Trophoblast cell (in vitro differentiated cells and primary cell): ENCODE measurements around the gene ARFIP1.

Source experiments
- DNase-seq, 2 donors: peaks; one replicate each; pipeline ENCODE4 v3.0.0-alpha.2; 2016
- H2AFZ ChIP-seq: 2 replicates; pipeline ENCODE4 v1.6.1; 2013; ENCODE audit warnings: low read length, moderate library complexity, mild to moderate bottlenecking; ENCODE audit not compliant: insufficient read depth, poor library complexity
- H2AK5ac ChIP-seq: 2 replicates; pipeline ENCODE4 v1.6.1; 2013; ENCODE audit warnings: mild to moderate bottlenecking, low read length
- H2BK120ac ChIP-seq: 2 replicates; pipeline ENCODE4 v1.6.1; 2013; ENCODE audit warnings: low read length, mild to moderate bottlenecking, moderate library complexity; ENCODE audit not compliant: insufficient read depth, poor library complexity
- H2BK12ac ChIP-seq: 2 replicates; pipeline ENCODE4 v1.6.1; 2013; ENCODE audit warnings: mild to moderate bottlenecking, low read length, moderate library complexity
- H2BK5ac ChIP-seq: 2 replicates; pipeline ENCODE4 v1.6.1; 2013; ENCODE audit warnings: low read length, low read depth, moderate library complexity, mild to moderate bottlenecking; ENCODE audit not compliant: poor library complexity
- H3K14ac ChIP-seq: 2 replicates; pipeline ENCODE4 v1.6.1; 2013; ENCODE audit warnings: mild to moderate bottlenecking, low read length
- H3K18ac ChIP-seq: 2 replicates; pipeline ENCODE4 v1.6.1; 2013; ENCODE audit warnings: mild to moderate bottlenecking, low read length
- H3K23ac ChIP-seq: 2 replicates; pipeline ENCODE4 v1.6.1; 2013; ENCODE audit warnings: low read length
- H3K27ac ChIP-seq: 2 replicates; pipeline ENCODE4 v1.5.1; 2013; ENCODE audit warnings: low read depth, mild to moderate bottlenecking, inconsistent platforms, low read length, moderate library complexity
- H3K27me3 ChIP-seq: 2 replicates; pipeline ENCODE4 v1.6.1; 2013; ENCODE audit warnings: inconsistent platforms, mild to moderate bottlenecking, low read length, moderate library complexity; ENCODE audit not compliant: insufficient read depth
- H3K36me3 ChIP-seq, 2 experiments: 1 replicate in 1 of 2; 2 replicates in 1 of 2; pipeline ENCODE4 v1.6.1; 2013; ENCODE audit warnings: low read length in 2 of 2, mild to moderate bottlenecking in 2 of 2, moderate library complexity in 1 of 2; ENCODE audit not compliant: insufficient read depth in 2 of 2, control insufficient read depth in 1 of 2
- H3K4ac ChIP-seq: 2 replicates; pipeline ENCODE4 v1.6.1; 2013; ENCODE audit warnings: low read depth, mild to moderate bottlenecking, low read length, moderate library complexity
- H3K4me1 ChIP-seq, 2 experiments: 1 replicate in 1 of 2; 2 replicates in 1 of 2; pipeline ENCODE4 v1.6.1; 2013; ENCODE audit warnings: low read length in 2 of 2, mild to moderate bottlenecking in 2 of 2, moderate library complexity in 1 of 2; ENCODE audit not compliant: insufficient read depth in 2 of 2, control insufficient read depth in 1 of 2
- H3K4me2 ChIP-seq: 2 replicates; pipeline ENCODE4 v1.6.1; 2013; ENCODE audit warnings: inconsistent platforms, mild to moderate bottlenecking, low read length, moderate library complexity
- H3K4me3 ChIP-seq: 2 replicates; pipeline ENCODE4 v1.5.1; 2013; ENCODE audit warnings: mild to moderate bottlenecking, low read depth, low read length, inconsistent platforms
- H3K79me1 ChIP-seq: one replicate; pipeline ENCODE4 v1.6.1; 2013; ENCODE audit warnings: low read length
- H3K79me2 ChIP-seq: 2 replicates; pipeline ENCODE4 v1.6.1; 2013; ENCODE audit warnings: low read length, mild to moderate bottlenecking; ENCODE audit not compliant: control insufficient read depth, insufficient read depth, poor library complexity
- H3K9ac ChIP-seq: 2 replicates; pipeline ENCODE4 v1.6.1; 2013; ENCODE audit warnings: mild to moderate bottlenecking, low read length
- H3K9me3 ChIP-seq: 2 replicates; pipeline ENCODE4 v1.6.1; 2013; ENCODE audit warnings: low read depth, mild to moderate bottlenecking, control low read depth, inconsistent platforms, low read length; ENCODE audit not compliant: insufficient read depth
- H4K12ac ChIP-seq: 2 replicates; pipeline ENCODE4 v1.6.1; 2013; ENCODE audit warnings: low read depth, mild to moderate bottlenecking, low read length, moderate library complexity
- H4K8ac ChIP-seq: 2 replicates; pipeline ENCODE4 v1.6.1; 2013; ENCODE audit warnings: low read depth, mild to moderate bottlenecking, low read length, moderate library complexity
- H4K91ac ChIP-seq: one replicate; pipeline ENCODE4 v1.6.1; 2013; ENCODE audit warnings: low read depth, mild to moderate bottlenecking, low read length, moderate library complexity
- WGBS: extraction: QIAGEN DNeasy Blood & Tissue Kit; methylation state at CpG from one replicate; pipeline ENCODE4 v1.1.7; 2013; ENCODE audit warnings: missing lambda C conversion rate; ENCODE audit not compliant: insufficient read length, insufficient coverage; ENCODE audit errors: extremely low coverage; 5-methylcytosine and 5-hydroxymethylcytosine counted together

Gene ARFIP1

GRCh38 chr4:152805071-152805650, 25.4 kb downstream of the ARFIP1 start:
- Histone ChIP-seq H3K4me1 (no peaks in the 10 kb centered on the region), H3K9ac (no peak overlapping the region), H3K4ac (peak overlapping the region; percentile 6), H2BK12ac (no peak overlapping the region), H3K4me3 (no peak overlapping the region), H2AK5ac (no peak overlapping the region), H4K8ac (no peak overlapping the region), H3K27me3 (no peaks in the 10 kb centered on the region), H2BK120ac (no peak overlapping the region), H3K18ac (no peak overlapping the region), H2BK5ac (no peak overlapping the region), H3K36me3 (no peaks in the 10 kb centered on the region), H3K4me2 (no peak overlapping the region), H3K9me3 (no peaks in the 10 kb centered on the region), H2AFZ (no peak overlapping the region), H3K79me1 (no peaks in the 10 kb centered on the region), H3K27ac (no peak overlapping the region), H4K91ac (no peak overlapping the region), H3K14ac (no peak overlapping the region), H3K23ac (no peak overlapping the region), H3K79me2 (no peaks in the 10 kb centered on the region), H4K12ac (no peak overlapping the region)
- no CpG with 5 or more reads among the region's 2 CpGs for WGBS
- peak; percentile 65 to 88 for DNase-seq

- Histone ChIP-seq H3K9me3 (no peaks in the 10 kb centered on the region), H3K18ac (no peak overlapping the region), H3K4me3 (no peak overlapping the region), H3K4me2 (no peak overlapping the region), H2BK120ac (no peak overlapping the region), H3K79me1 (no peaks in the 10 kb centered on the region), H3K4ac (no peak overlapping the region), H3K14ac (no peak overlapping the region), H4K12ac (no peak overlapping the region), H3K23ac (no peak overlapping the region), H3K4me1 (no peaks in the 10 kb centered on the region), H3K36me3 (peaks cover 0 to 1% of the 10 kb centered on the region in 2 experiments), H4K8ac (no peak overlapping the region), H2AFZ (no peak overlapping the region), H3K27ac (no peak overlapping the region), H3K79me2 (no peaks in the 10 kb centered on the region), H4K91ac (no peak overlapping the region), H3K27me3 (no peaks in the 10 kb centered on the region), H3K9ac (no peak overlapping the region), H2BK5ac (no peak overlapping the region), H2BK12ac (no peak overlapping the region), H2AK5ac (no peak overlapping the region)
- no CpG with 5 or more reads among the region's 2 CpGs for WGBS
- DNase-seq: peak; percentile 74 to 91
Observed at GRCh38 chr4:152805818-152806217, 26.1 kb downstream of the ARFIP1 start.

DNA sequence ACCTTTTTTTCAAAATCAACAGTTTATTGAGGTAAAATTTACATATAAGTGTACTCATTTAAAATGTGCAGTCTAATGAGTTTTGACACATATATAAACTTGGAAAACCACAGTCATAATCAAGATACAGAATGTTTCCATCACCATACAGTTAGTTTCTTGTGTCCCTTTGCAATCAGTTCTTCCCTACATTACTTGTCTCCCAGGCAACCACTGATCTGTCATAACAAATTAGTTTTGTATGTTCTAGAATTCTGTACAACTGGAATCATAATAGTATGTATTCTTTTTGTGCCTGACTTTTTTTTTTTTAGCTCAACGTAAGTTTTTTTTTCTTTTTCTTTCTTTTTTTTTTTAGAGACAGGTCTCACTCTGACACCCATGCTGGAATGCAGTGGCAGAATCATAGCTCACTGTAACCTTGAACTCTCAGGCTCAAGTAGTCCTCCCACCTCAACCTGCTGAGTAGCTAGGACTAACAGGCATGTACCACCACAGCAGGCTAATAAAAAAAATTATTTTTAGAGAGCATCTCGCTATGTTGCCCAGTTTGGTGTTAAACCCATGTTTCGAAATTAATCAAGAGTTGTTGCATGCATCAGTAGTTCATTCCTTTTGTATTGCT, 26.9 kb downstream of the ARFIP1 start:
- Histone ChIP-seq H2BK120ac (no peak overlapping the region), H3K4me2 (no peak overlapping the region), H3K9ac (no peak overlapping the region), H3K14ac (no peak overlapping the region), H3K4me1 (no peaks in the 10 kb centered on the region), H3K79me2 (no peaks in the 10 kb centered on the region), H4K91ac (no peak overlapping the region), H3K27me3 (no peaks in the 10 kb centered on the region), H4K12ac (no peak overlapping the region), H3K27ac (no peak overlapping the region), H2AFZ (no peak overlapping the region), H3K23ac (no peak overlapping the region), H2BK5ac (no peak overlapping the region), H3K18ac (no peak overlapping the region), H4K8ac (no peak overlapping the region), H3K36me3 (peaks cover 0 to 1% of the 10 kb centered on the region in 2 experiments), H2AK5ac (no peak overlapping the region), H2BK12ac (no peak overlapping the region), H3K4me3 (no peak overlapping the region), H3K9me3 (no peaks in the 10 kb centered on the region), H3K79me1 (no peaks in the 10 kb centered on the region), H3K4ac (no peak overlapping the region)
- WGBS: no CpG with 5 or more reads among the region's 3 CpGs
- peak in 1 of 2 donors; percentile 37 for DNase-seq

DNA sequence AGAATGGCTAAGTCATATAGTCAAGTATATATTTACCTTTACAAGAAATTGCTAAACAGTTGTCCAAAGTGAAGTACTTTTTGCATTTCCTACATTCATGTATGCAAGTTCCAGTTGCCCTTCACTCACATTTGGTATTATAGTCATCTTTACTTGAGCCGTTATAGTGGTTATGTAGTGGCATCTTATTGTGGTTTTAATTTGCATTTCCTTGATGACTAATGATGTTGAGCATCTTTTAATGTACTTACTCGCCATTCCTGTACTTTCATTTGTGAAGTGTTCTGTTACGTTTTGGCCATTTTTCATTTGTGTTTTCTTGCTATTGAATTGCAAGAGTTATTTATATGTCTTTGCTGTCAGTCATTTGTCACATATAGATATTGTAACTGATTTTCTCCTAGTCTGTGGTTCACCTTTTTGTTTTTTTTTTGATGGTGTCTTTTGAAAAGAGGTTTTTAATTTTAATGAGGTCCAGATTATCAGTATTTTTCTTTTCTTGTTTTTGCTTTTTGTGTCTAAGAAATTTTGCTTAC, 27.6 kb downstream of the ARFIP1 start:
- no peak overlapping the region for H2AFZ ChIP-seq
- H4K8ac ChIP-seq: no peak overlapping the region
- no peak overlapping the region for H2BK12ac ChIP-seq
- no peak overlapping the region for H4K12ac ChIP-seq
- no peak overlapping the region for H3K27ac ChIP-seq
- no peaks in the 10 kb centered on the region for H3K79me2 ChIP-seq
- H2AK5ac ChIP-seq: no peak overlapping the region
- H3K9ac ChIP-seq: no peak overlapping the region
- H4K91ac ChIP-seq: no peak overlapping the region
- no peak overlapping the region for H2BK5ac ChIP-seq
- no peak overlapping the region for H2BK120ac ChIP-seq
- H3K4me2 ChIP-seq: no peak overlapping the region
- H3K4me3 ChIP-seq: no peak overlapping the region
- no peak for DNase-seq
- H3K23ac ChIP-seq: no peak overlapping the region
- no peak overlapping the region for H3K14ac ChIP-seq
- H3K36me3 ChIP-seq: peaks cover 0 to 1% of the 10 kb centered on the region in 2 experiments
- H3K18ac ChIP-seq: no peak overlapping the region
- no peak overlapping the region for H3K4ac ChIP-seq
- no peaks in the 10 kb centered on the region for H3K27me3 ChIP-seq
- no peaks in the 10 kb centered on the region for H3K4me1 ChIP-seq
- no peaks in the 10 kb centered on the region for H3K79me1 ChIP-seq
- WGBS: no CpG with 5 or more reads among the region's 3 CpGs
- no peaks in the 10 kb centered on the region for H3K9me3 ChIP-seq
